HEK293 (cell line): ENCODE data around the gene PARVA.

Source experiments
- CTCF ChIA-PET: fragments of 350-600 bp; formaldehyde crosslinking; extraction: SDS; loops from one replicate; lab custom pipeline; 2021; ENCODE audit warnings: antibody characterized with exemption; lab: Yijun Ruan, JAX
- POLR2A ChIA-PET: fragments of 300-600 bp; formaldehyde crosslinking; extraction: SDS; loops from one replicate; lab custom pipeline; 2020; ENCODE audit warnings: antibody characterized with exemption, inconsistent platforms; lab: Yijun Ruan, JAX
- H3K27ac ChIP-seq: fragments of 200-500 bp; sonication (Bioruptor generic); 2 replicates; pipeline ENCODE4 v1.5.1; 2014; ENCODE audit warnings: low read depth, low read length, control low read depth, inconsistent platforms; ENCODE audit errors: extremely low read depth
- H3K36me3 ChIP-seq, 2 experiments: fragments of 200-500 bp in 1 of 2; sonication (Bioruptor generic) in 1 of 2; 1 replicate in 1 of 2; 2 replicates in 1 of 2; pipeline ENCODE4 v1.5.1; 2014 to 2017; ENCODE audit warnings: inconsistent platforms in 2 of 2, low read length in 2 of 2; ENCODE audit not compliant: control insufficient read depth in 2 of 2, insufficient read depth in 1 of 2
- H3K4me1 ChIP-seq: fragments of 200-500 bp; sonication (Bioruptor generic); 2 replicates; pipeline ENCODE4 v1.5.1; 2014; ENCODE audit warnings: mild to moderate bottlenecking, low read length, inconsistent platforms; ENCODE audit not compliant: control insufficient read depth, insufficient read depth
- H3K4me3 ChIP-seq: 2 replicates; pipeline ENCODE4 v1.5.1; 2011; ENCODE audit warnings: low read depth, mild to moderate bottlenecking, control low read depth, low read length, moderate library complexity
- H3K9me3 ChIP-seq: fragments of 200-500 bp; sonication (Bioruptor generic); 2 replicates; pipeline ENCODE4 v1.5.1; 2014; ENCODE audit warnings: low read depth, low read length, inconsistent platforms; ENCODE audit not compliant: control insufficient read depth, insufficient read depth
- EGR2 ChIP-seq: fragments of 450-650 bp; formaldehyde crosslinking; IDR thresholded peaks from 2 replicates; pipeline ENCODE4 v1.5.1; 2016; ENCODE audit warnings: low read depth, missing biosample characterization, missing genetic modification characterization
- FEZF1 ChIP-seq: fragments of 450-650 bp; formaldehyde crosslinking; IDR thresholded peaks from 2 replicates; pipeline ENCODE4 v1.5.1; 2016; ENCODE audit warnings: missing biosample characterization, missing genetic modification characterization
- GLIS2 ChIP-seq: fragments of 450-650 bp; formaldehyde crosslinking; IDR thresholded peaks from 2 replicates; pipeline ENCODE4 v1.5.1; 2016; ENCODE audit warnings: missing biosample characterization, missing genetic modification characterization
- HOXA7 ChIP-seq: sonication (generic); formaldehyde crosslinking; IDR thresholded peaks from 2 replicates; pipeline ENCODE4 v1.8.1; 2022; ENCODE audit warnings: missing genetic modification reagents, borderline replicate concordance
- KLF16 ChIP-seq: fragments of 450-650 bp; formaldehyde crosslinking; IDR thresholded peaks from 2 replicates; pipeline ENCODE4 v1.5.1; 2017; ENCODE audit warnings: missing biosample characterization, missing genetic modification characterization
- ZBTB1 ChIP-seq: fragments of 450-650 bp; formaldehyde crosslinking; IDR thresholded peaks from 2 replicates; pipeline ENCODE4 v1.5.1; 2016; ENCODE audit warnings: missing biosample characterization, missing genetic modification characterization
- ZBTB21 ChIP-seq: fragments of 450-650 bp; formaldehyde crosslinking; IDR thresholded peaks from 2 replicates; pipeline ENCODE4 v1.5.1; 2017; ENCODE audit warnings: missing biosample characterization, missing genetic modification characterization
- ZFP37 ChIP-seq: fragments of 450-650 bp; formaldehyde crosslinking; IDR thresholded peaks from 2 replicates; pipeline ENCODE4 v1.5.1; 2016; ENCODE audit warnings: missing biosample characterization, missing genetic modification characterization
- ZNF112 ChIP-seq: fragments of 450-650 bp; formaldehyde crosslinking; IDR thresholded peaks from 2 replicates; pipeline ENCODE4 v1.5.0; 2017; ENCODE audit warnings: missing biosample characterization, missing genetic modification characterization
- ZNF146 ChIP-seq: fragments of 450-650 bp; formaldehyde crosslinking; IDR thresholded peaks from 2 replicates; pipeline ENCODE4 v1.5.1; 2016; ENCODE audit warnings: missing biosample characterization, missing genetic modification characterization
- ZNF354C ChIP-seq: fragments of 450-650 bp; formaldehyde crosslinking; IDR thresholded peaks from 2 replicates; pipeline ENCODE4 v1.5.1; 2016; ENCODE audit warnings: missing biosample characterization, missing genetic modification characterization, low read depth, borderline replicate concordance
- ZNF391 ChIP-seq: fragments of 450-650 bp; formaldehyde crosslinking; IDR thresholded peaks from 2 replicates; pipeline ENCODE4 v1.5.1; 2016; ENCODE audit warnings: low read depth, missing biosample characterization, missing genetic modification characterization, borderline replicate concordance
- ZNF473 ChIP-seq: fragments of 450-650 bp; formaldehyde crosslinking; IDR thresholded peaks from 2 replicates; pipeline ENCODE4 v1.5.1; 2017; ENCODE audit warnings: missing biosample characterization, missing genetic modification characterization
- ZNF501 ChIP-seq: fragments of 450-650 bp; formaldehyde crosslinking; IDR thresholded peaks from 2 replicates; pipeline ENCODE4 v1.5.1; 2016; ENCODE audit warnings: missing biosample characterization, missing genetic modification characterization
- ZNF510 ChIP-seq: fragments of 450-650 bp; formaldehyde crosslinking; IDR thresholded peaks from 2 replicates; pipeline ENCODE4 v1.5.1; 2018; ENCODE audit warnings: mild to moderate bottlenecking, missing genetic modification characterization, missing biosample characterization; ENCODE audit not compliant: insufficient replicate concordance
- ZNF530 ChIP-seq: fragments of 450-650 bp; formaldehyde crosslinking; IDR thresholded peaks from 2 replicates; pipeline ENCODE4 v1.5.1; 2016; ENCODE audit warnings: low read depth, missing biosample characterization, missing genetic modification characterization
- ZNF624 ChIP-seq: fragments of 450-650 bp; formaldehyde crosslinking; IDR thresholded peaks from 2 replicates; pipeline ENCODE4 v1.5.1; 2017; ENCODE audit warnings: missing biosample characterization, missing genetic modification characterization
- ZNF626 ChIP-seq: fragments of 450-650 bp; sonication (Bioruptor Pico); formaldehyde crosslinking; IDR thresholded peaks from 2 replicates; pipeline ENCODE4 v1.5.1; 2018; ENCODE audit warnings: missing biosample characterization, missing genetic modification characterization, inconsistent platforms
- ZNF658 ChIP-seq: fragments of 450-650 bp; formaldehyde crosslinking; IDR thresholded peaks from 2 replicates; pipeline ENCODE4; 2016; ENCODE audit warnings: missing biosample characterization, missing genetic modification characterization
- ZNF664 ChIP-seq: fragments of 450-650 bp; formaldehyde crosslinking; IDR thresholded peaks from 2 replicates; pipeline ENCODE4 v1.5.1; 2016; ENCODE audit warnings: missing biosample characterization, missing genetic modification characterization
- ZNF768 ChIP-seq: fragments of 450-650 bp; formaldehyde crosslinking; IDR thresholded peaks from 2 replicates; pipeline ENCODE4 v1.5.1; 2018; ENCODE audit warnings: missing biosample characterization, mild to moderate bottlenecking, missing genetic modification characterization
- TF ChIP-seq, protein P1 (sequence below): fragments of 450-650 bp; formaldehyde crosslinking; IDR thresholded peaks from 2 replicates; pipeline ENCODE4 v1.5.1; 2016; ENCODE audit warnings: missing biosample characterization, missing genetic modification characterization
- TF ChIP-seq, protein P2 (sequence below): fragments of 450-650 bp; formaldehyde crosslinking; IDR thresholded peaks from 2 replicates; pipeline ENCODE4 v1.5.1; 2016; ENCODE audit warnings: missing biosample characterization, missing genetic modification characterization
- TF ChIP-seq, protein P3 (sequence below): fragments of 450-650 bp; formaldehyde crosslinking; IDR thresholded peaks from 2 replicates; pipeline ENCODE4 v1.5.1; 2016; ENCODE audit warnings: missing biosample characterization, missing genetic modification characterization
- TF ChIP-seq, protein P4 (sequence below): fragments of 450-650 bp; formaldehyde crosslinking; IDR thresholded peaks from 2 replicates; pipeline ENCODE4 v1.5.0; 2017; ENCODE audit warnings: missing biosample characterization, missing genetic modification characterization, borderline replicate concordance

Gene PARVA

DNA sequence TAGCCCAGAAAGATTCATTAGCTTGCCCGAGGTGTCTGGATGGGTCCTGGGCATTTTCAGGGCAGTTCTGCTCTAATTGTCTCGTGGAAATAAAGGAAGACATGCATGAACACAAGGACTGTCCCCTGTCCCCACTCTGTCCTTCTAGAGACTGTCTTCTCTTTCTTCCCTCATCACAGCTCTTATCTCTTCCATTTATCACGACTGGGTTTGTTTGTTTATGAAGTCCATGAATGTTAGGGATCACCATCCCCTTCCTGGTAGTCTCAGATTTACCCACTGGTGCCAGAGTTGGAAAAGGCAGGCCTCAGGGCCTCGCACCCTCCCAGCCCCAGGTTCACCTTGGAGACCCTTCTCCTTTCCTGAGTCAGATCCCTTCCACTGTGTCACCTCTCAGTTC is 134.8 kb downstream of the PARVA start (continued):
- TF ChIP-seq, protein P1, sequence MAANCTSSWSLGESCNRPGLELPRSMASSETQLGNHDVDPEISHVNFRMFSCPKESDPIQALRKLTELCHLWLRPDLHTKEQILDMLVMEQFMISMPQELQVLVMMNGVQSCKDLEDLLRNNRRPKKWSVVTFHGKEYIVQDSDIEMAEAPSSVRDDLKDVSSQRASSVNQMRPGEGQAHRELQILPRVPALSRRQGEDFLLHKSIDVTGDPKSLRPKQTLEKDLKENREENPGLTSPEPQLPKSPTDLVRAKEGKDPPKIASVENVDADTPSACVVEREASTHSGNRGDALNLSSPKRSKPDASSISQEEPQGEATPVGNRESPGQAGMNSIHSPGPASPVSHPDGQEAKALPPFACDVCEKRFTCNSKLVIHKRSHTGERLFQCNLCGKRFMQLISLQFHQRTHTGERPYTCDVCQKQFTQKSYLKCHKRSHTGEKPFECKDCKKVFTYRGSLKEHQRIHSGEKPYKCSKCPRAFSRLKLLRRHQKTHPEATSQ (tag by site-specific recombination), result no peak
- TF ChIP-seq ZNF768 (tag by site-specific recombination) (no peak), ZNF510 (tag by site-specific recombination) (no peak), ZNF146 (no peak), ZNF658 (tag by site-specific recombination) (no peak), ZNF354C (tag by site-specific recombination) (no peak), GLIS2 (tag by site-specific recombination) (no peak)

DNA sequence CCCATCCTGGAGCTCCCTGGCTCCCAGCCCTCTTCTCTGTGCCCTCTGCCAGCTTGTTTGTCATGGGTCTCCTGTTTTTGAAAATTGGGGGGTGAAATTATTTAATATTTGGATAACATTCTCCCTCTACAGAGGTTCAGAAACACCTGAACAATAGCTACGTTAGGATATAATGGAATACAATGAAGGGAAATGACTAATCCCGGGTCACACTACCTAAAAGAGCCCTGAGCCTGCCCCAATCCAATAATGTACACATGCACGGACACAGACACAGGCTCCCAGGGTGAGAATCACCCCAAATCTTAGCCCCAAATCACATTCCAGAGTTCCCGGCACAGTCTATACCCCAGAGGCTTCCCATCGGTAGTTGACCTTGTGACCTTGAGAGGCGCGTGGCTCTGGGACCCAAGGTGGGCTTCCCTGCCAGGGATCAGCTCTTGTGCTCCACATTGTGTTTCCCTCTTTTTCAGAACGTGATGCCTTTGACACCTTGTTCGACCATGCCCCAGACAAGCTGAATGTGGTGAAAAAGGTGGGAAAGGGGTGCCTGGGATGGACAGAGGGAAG is 135.5 kb downstream of the PARVA start:
- H3K9me3 ChIP-seq, result no peaks in the 10 kb centered on the region
- H3K27ac ChIP-seq, result no peak overlapping the region
- H3K4me3 ChIP-seq, result no peak overlapping the region
- TF ChIP-seq ZBTB21 (tag by site-specific recombination) (no peak), FEZF1 (no peak), EGR2 (tag by site-specific recombination) (no peak), ZNF530 (tag by site-specific recombination) (no peak), ZNF501 (tag by site-specific recombination) (no peak), ZNF391 (tag by site-specific recombination) (no peak), ZNF112 (tag by site-specific recombination) (no peak), HOXA7 (CRISPR knock-in tag) (no peak), ZNF664 (no peak), ZFP37 (tag by site-specific recombination) (no peak), KLF16 (tag by site-specific recombination) (no peak), ZNF624 (no peak), ZNF626 (tag by site-specific recombination) (no peak), ZBTB1 (tag by site-specific recombination) (no peak), ZNF473 (no peak)
- TF ChIP-seq, protein P2, sequence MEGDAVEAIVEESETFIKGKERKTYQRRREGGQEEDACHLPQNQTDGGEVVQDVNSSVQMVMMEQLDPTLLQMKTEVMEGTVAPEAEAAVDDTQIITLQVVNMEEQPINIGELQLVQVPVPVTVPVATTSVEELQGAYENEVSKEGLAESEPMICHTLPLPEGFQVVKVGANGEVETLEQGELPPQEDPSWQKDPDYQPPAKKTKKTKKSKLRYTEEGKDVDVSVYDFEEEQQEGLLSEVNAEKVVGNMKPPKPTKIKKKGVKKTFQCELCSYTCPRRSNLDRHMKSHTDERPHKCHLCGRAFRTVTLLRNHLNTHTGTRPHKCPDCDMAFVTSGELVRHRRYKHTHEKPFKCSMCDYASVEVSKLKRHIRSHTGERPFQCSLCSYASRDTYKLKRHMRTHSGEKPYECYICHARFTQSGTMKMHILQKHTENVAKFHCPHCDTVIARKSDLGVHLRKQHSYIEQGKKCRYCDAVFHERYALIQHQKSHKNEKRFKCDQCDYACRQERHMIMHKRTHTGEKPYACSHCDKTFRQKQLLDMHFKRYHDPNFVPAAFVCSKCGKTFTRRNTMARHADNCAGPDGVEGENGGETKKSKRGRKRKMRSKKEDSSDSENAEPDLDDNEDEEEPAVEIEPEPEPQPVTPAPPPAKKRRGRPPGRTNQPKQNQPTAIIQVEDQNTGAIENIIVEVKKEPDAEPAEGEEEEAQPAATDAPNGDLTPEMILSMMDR, result no peak
- TF ChIP-seq, protein P3, sequence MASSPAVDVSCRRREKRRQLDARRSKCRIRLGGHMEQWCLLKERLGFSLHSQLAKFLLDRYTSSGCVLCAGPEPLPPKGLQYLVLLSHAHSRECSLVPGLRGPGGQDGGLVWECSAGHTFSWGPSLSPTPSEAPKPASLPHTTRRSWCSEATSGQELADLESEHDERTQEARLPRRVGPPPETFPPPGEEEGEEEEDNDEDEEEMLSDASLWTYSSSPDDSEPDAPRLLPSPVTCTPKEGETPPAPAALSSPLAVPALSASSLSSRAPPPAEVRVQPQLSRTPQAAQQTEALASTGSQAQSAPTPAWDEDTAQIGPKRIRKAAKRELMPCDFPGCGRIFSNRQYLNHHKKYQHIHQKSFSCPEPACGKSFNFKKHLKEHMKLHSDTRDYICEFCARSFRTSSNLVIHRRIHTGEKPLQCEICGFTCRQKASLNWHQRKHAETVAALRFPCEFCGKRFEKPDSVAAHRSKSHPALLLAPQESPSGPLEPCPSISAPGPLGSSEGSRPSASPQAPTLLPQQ (tag by site-specific recombination), result no peak
- TF ChIP-seq, protein P1 (tag by site-specific recombination), result no peak
- TF ChIP-seq, protein P4, sequence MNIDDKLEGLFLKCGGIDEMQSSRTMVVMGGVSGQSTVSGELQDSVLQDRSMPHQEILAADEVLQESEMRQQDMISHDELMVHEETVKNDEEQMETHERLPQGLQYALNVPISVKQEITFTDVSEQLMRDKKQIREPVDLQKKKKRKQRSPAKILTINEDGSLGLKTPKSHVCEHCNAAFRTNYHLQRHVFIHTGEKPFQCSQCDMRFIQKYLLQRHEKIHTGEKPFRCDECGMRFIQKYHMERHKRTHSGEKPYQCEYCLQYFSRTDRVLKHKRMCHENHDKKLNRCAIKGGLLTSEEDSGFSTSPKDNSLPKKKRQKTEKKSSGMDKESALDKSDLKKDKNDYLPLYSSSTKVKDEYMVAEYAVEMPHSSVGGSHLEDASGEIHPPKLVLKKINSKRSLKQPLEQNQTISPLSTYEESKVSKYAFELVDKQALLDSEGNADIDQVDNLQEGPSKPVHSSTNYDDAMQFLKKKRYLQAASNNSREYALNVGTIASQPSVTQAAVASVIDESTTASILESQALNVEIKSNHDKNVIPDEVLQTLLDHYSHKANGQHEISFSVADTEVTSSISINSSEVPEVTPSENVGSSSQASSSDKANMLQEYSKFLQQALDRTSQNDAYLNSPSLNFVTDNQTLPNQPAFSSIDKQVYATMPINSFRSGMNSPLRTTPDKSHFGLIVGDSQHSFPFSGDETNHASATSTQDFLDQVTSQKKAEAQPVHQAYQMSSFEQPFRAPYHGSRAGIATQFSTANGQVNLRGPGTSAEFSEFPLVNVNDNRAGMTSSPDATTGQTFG (tag by site-specific recombination), result no peak
- ChIA-PET POLR2A (no interaction called here), CTCF (no interaction called here)
- peaks cover 2% of the 10 kb centered on the region; the same call in 1 of the 2 replicates for H3K4me1 ChIP-seq
- H3K36me3 ChIP-seq, result peaks cover 0 to 5% of the 10 kb centered on the region in 2 experiments; a peak in 1 of 3 replicates
